ENCODE data around the gene SLC44A4.
"Not testable (repeated sequence)": the region's sequence is repeated elsewhere in the genome, so short reads cannot be mapped to it uniquely, and the experiment has no call there.

The SLC44A4 gene

GRCh38 chr6:31825553-31825952 lies 53.2 kb downstream of the SLC44A4 start:
- no peak for DNase-seq

- not testable (repeated sequence) for DNase-seq
Measured at GRCh38 chr6:31823592-31824196, 55.1 kb downstream of the SLC44A4 start.

GRCh38 chr6:31822036-31822821 lies 56.6 kb downstream of the SLC44A4 start:
- no peak for DNase-seq

GRCh38 chr6:31821301-31822035 lies 57.3 kb downstream of the SLC44A4 start:
- no peak for DNase-seq

- DNase-seq, result not testable (repeated sequence)
Measured at GRCh38 chr6:31820399-31820798, 58.4 kb downstream of the SLC44A4 start.

GRCh38 chr6:31819871-31820299 lies 58.9 kb downstream of the SLC44A4 start:
- no peak for DNase-seq

GRCh38 chr6:31817929-31818511 lies 60.8 kb downstream of the SLC44A4 start:
- DNase-seq, result not testable (repeated sequence)

- DNase-seq, result not testable (repeated sequence)
Measured at GRCh38 chr6:31817133-31817928, 61.5 kb downstream of the SLC44A4 start.

- peak; percentile 89 for DNase-seq
Measured at GRCh38 chr6:31815025-31815838, 63.6 kb downstream of the SLC44A4 start, which contains the start of the genes HSPA1A and HSPA1L. Gene HSPA1A (plus strand): TSS chr6:31815543. CDS start chr6:31815757, 214 bp downstream. Gene HSPA1L (minus strand): TSS chr6:31815283. CDS start chr6:31811972, 3,311 bp downstream.

- DNase-seq, result peak; percentile 85
Measured at GRCh38 chr6:31814677-31815024, 64.1 kb downstream of the SLC44A4 start.

- no peak for DNase-seq
Measured at GRCh38 chr6:31813465-31813849, 65.3 kb downstream of the SLC44A4 start.
